Activated naive CD8-positive, alpha-beta T cell treated with anti-CD3 and anti-CD28 coated beads, Interleukin-2, amount 10 ng/mL, durations not matched to agents 7 days and 5 days (primary cell): Measurements from ENCODE around the gene MIGA2. TPM values are rescaled to one million over a fixed set of nuclear protein-coding genes. Genes with fewer than 3 reads are reported as not detected.
"Not testable (repeated sequence)": the region's sequence is repeated elsewhere in the genome, so short reads cannot be mapped to it uniquely, and the experiment has no call there.

ENCODE experiments used
- ATAC-seq: fragments of 150-1000 bp; cut with Tn5 transposase; one replicate; pipeline ENCODE4 v1.10.0; 2021; ENCODE audit warnings: low read depth, moderate library complexity
- POLR2A ChIA-PET: fragments of 350-600 bp; sonication (Branson Sonifier 250); formaldehyde crosslinking; loops from one replicate; lab custom pipeline; 2021; ENCODE audit warnings: antibody characterized with exemption; lab: Charles Lee
- DNase-seq: peaks from one replicate; pipeline ENCODE4 v3.0.0; 2021
- H3K27ac Mint-ChIP-seq: one replicate; pipeline ENCODE4 v1.8.0; 2022; ENCODE audit warnings: mild to moderate bottlenecking, mixed read lengths
- H3K27me3 Mint-ChIP-seq: one replicate; pipeline ENCODE4 v1.8.0; 2022; ENCODE audit warnings: mild to moderate bottlenecking, moderate library complexity, mixed read lengths
- H3K36me3 Mint-ChIP-seq: one replicate; pipeline ENCODE4 v1.8.0; 2021; ENCODE audit warnings: mild to moderate bottlenecking, mixed read lengths
- H3K4me1 Mint-ChIP-seq: one replicate; pipeline ENCODE4 v1.8.0; 2021; ENCODE audit warnings: mixed read lengths
- H3K4me3 Mint-ChIP-seq: one replicate; pipeline ENCODE4 v1.8.0; 2022; ENCODE audit warnings: mild to moderate bottlenecking, moderate library complexity, mixed read lengths
- H3K9me3 Mint-ChIP-seq: one replicate; pipeline ENCODE4 v1.8.0; 2021; ENCODE audit warnings: mixed read lengths
- total RNA-seq, 2 experiments: library from RNA; stranded (reverse); gene quantifications; one replicate each; pipeline ENCODE4 v1.2.3, GENCODE V29; 2021

MIGA2 gene
- total RNA-seq, 2 experiments from 2014 or later, result 62.1 to 66.0 TPM

DNA sequence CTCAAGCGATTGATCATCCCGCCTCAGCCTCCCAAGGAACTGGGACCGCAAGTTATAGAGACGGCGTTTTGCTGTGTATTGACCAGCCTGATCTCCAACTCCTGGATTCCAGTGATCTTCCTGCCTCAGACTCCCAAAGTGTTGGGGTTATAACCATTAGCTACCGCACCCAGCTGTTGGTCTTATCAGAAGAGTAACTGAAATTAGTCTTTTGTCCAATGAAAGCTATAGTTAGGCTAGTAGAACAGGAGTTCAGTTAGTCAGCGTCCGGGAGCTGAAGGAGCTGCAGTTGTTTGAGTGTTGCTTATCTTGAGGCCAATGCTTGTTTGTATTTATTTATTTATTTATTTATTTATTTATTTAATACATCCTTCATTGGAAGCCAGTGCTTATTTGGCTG is 3.2 kb upstream of the MIGA2 start:
- H3K27ac Mint-ChIP-seq, result no peak overlapping the region
- DNase-seq, result no peak
- POLR2A ChIA-PET, result no interaction called here
- no peaks in the 10 kb centered on the region for H3K36me3 Mint-ChIP-seq
- H3K4me3 Mint-ChIP-seq, result no peak overlapping the region
- no peak for ATAC-seq
- no peaks in the 10 kb centered on the region for H3K9me3 Mint-ChIP-seq
- peaks cover 15% of the 10 kb centered on the region for H3K4me1 Mint-ChIP-seq
- no peaks in the 10 kb centered on the region for H3K27me3 Mint-ChIP-seq

- POLR2A ChIA-PET, result interaction anchor here (1.0 to 1.7 kb wide), 8 partner anchors 8 to 206 kb away, joined by 3 to 10 read pairs (median 4); partner anchors contain the start of genes SH3GLB2 and SPOUT1
Measured at GRCh38 chr9:129035838-129036237, 588 bp upstream of the MIGA2 start.

GRCh38 chr9:129036923-129037766 is 719 bp downstream of the MIGA2 start:
- H3K27me3 Mint-ChIP-seq, result no peaks in the 10 kb centered on the region
- peaks cover 17% of the 10 kb centered on the region for H3K4me1 Mint-ChIP-seq
- no peaks in the 10 kb centered on the region for H3K9me3 Mint-ChIP-seq
- POLR2A ChIA-PET, result interaction anchor here (0.6 to 1.7 kb wide), 9 partner anchors 9 to 757 kb away, joined by 3 to 10 read pairs (median 4); partner anchors contain the start of genes SH3GLB2 and SPOUT1
- ATAC-seq, result no peak
- no peak for DNase-seq
- peak overlapping the region; percentile 68 for H3K27ac Mint-ChIP-seq
- H3K4me3 Mint-ChIP-seq, result peak overlapping the region; percentile 95
- peaks cover 2% of the 10 kb centered on the region for H3K36me3 Mint-ChIP-seq

More at GRCh38 chr9:129035838-129036237, 588 bp upstream of the MIGA2 start:
- DNase-seq, H3K9me3 Mint-ChIP-seq, H3K36me3 Mint-ChIP-seq, H3K27me3 Mint-ChIP-seq: not testable (repeated sequence)
- peaks cover 17% of the 10 kb centered on the region for H3K4me1 Mint-ChIP-seq
- H3K4me3 Mint-ChIP-seq, result peak overlapping the region; percentile 95
- peak; percentile 12 for ATAC-seq
- peak overlapping the region; percentile 68 for H3K27ac Mint-ChIP-seq

- H3K27ac Mint-ChIP-seq, result peak overlapping the region; percentile 30
Measured at GRCh38 chr9:129037767-129038098, 1.3 kb downstream of the MIGA2 start.

GRCh38 chr9:129038109-129038852 is 1.9 kb downstream of the MIGA2 start:
- ATAC-seq, result no peak
- H3K4me1 Mint-ChIP-seq, result peaks cover 17% of the 10 kb centered on the region
- H3K27me3 Mint-ChIP-seq, result no peaks in the 10 kb centered on the region
- no peaks in the 10 kb centered on the region for H3K9me3 Mint-ChIP-seq
- H3K36me3 Mint-ChIP-seq, result peaks cover 6% of the 10 kb centered on the region
- DNase-seq, result no peak
- peak overlapping the region; percentile 30 for H3K27ac Mint-ChIP-seq
- POLR2A ChIA-PET, result interaction anchor here (1.1 kb wide), 2 partner anchors 10 to 30 kb away, joined by 3 to 5 read pairs; partner anchors contain the start of gene SH3GLB2
- peak overlapping the region; percentile 95 for H3K4me3 Mint-ChIP-seq

More at GRCh38 chr9:129037767-129038098, 1.3 kb downstream of the MIGA2 start:
- peaks cover 5% of the 10 kb centered on the region for H3K36me3 Mint-ChIP-seq
- POLR2A ChIA-PET, result interaction anchor here (1.1 kb wide), 2 partner anchors 10 to 31 kb away, joined by 3 to 5 read pairs; partner anchors contain the start of gene SH3GLB2
- H3K4me3 Mint-ChIP-seq, result peak overlapping the region; percentile 95
- H3K9me3 Mint-ChIP-seq, result no peaks in the 10 kb centered on the region
- no peak for DNase-seq
- no peak for ATAC-seq
- no peaks in the 10 kb centered on the region for H3K27me3 Mint-ChIP-seq
- H3K4me1 Mint-ChIP-seq, result peaks cover 17% of the 10 kb centered on the region

GRCh38 chr9:129040113-129040643 is 3.8 kb downstream of the MIGA2 start:
- peaks cover 9% of the 10 kb centered on the region for H3K36me3 Mint-ChIP-seq
- no peaks in the 10 kb centered on the region for H3K9me3 Mint-ChIP-seq
- H3K4me3 Mint-ChIP-seq, result no peak overlapping the region
- POLR2A ChIA-PET, result no interaction called here
- no peak for DNase-seq
- ATAC-seq, result no peak
- no peak overlapping the region for H3K27ac Mint-ChIP-seq
- no peaks in the 10 kb centered on the region for H3K27me3 Mint-ChIP-seq
- H3K4me1 Mint-ChIP-seq, result peaks cover 17% of the 10 kb centered on the region

DNA sequence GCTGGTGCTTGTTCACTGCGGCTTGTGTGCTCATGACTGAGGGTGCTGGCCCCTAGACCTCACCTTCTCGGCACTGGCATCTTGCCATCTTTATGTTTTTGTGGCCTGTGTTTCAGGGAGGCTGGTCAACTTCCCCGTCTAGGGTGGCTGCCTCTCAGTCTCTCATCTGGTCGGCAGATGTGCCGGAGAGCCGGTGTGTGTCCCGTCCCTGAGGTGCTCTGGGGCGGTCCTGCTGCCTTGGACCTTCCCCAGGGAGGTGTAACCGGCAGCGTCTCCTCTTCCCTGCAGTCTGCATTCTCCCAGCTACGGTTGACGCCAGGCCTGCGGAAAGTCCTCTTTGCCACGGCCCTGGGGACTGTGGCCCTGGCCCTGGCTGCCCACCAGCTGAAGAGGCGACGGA is 5.6 kb downstream of the MIGA2 start:
- H3K4me3 Mint-ChIP-seq, result no peak overlapping the region
- no peaks in the 10 kb centered on the region for H3K27me3 Mint-ChIP-seq
- no peak for ATAC-seq
- DNase-seq, result no peak
- H3K27ac Mint-ChIP-seq, result no peak overlapping the region
- POLR2A ChIA-PET, result no interaction called here
- H3K4me1 Mint-ChIP-seq, result peaks cover 12% of the 10 kb centered on the region
- no peaks in the 10 kb centered on the region for H3K9me3 Mint-ChIP-seq
- H3K36me3 Mint-ChIP-seq, result peaks cover 9% of the 10 kb centered on the region

- no peak overlapping the region for H3K27ac Mint-ChIP-seq
- H3K9me3 Mint-ChIP-seq, result no peaks in the 10 kb centered on the region
- DNase-seq (no peak), ATAC-seq (no peak)
- POLR2A ChIA-PET, result no interaction called here
- peaks cover 6% of the 10 kb centered on the region for H3K36me3 Mint-ChIP-seq
- H3K4me1 Mint-ChIP-seq, result no peaks in the 10 kb centered on the region
- H3K4me3 Mint-ChIP-seq, result no peak overlapping the region
- no peaks in the 10 kb centered on the region for H3K27me3 Mint-ChIP-seq
Measured at GRCh38 chr9:129052592-129052991, 16.2 kb downstream of the MIGA2 start.

GRCh38 chr9:129053020-129053419 is 16.6 kb downstream of the MIGA2 start:
- POLR2A ChIA-PET, result no interaction called here
- no peaks in the 10 kb centered on the region for H3K9me3 Mint-ChIP-seq
- peaks cover 6% of the 10 kb centered on the region for H3K36me3 Mint-ChIP-seq
- no peak for DNase-seq
- no peaks in the 10 kb centered on the region for H3K27me3 Mint-ChIP-seq
- ATAC-seq, result no peak
- no peak overlapping the region for H3K27ac Mint-ChIP-seq
- no peak overlapping the region for H3K4me3 Mint-ChIP-seq
- H3K4me1 Mint-ChIP-seq, result no peaks in the 10 kb centered on the region

GRCh38 chr9:129054163-129054851 is 17.9 kb downstream of the MIGA2 start:
- ATAC-seq, result no peak

GRCh38 chr9:129058965-129059795 is 22.8 kb downstream of the MIGA2 start:
- H3K4me3 Mint-ChIP-seq, result no peak overlapping the region
- H3K9me3 Mint-ChIP-seq, result no peaks in the 10 kb centered on the region
- H3K27ac Mint-ChIP-seq, result no peak overlapping the region
- ATAC-seq (no peak), DNase-seq (no peak)
- H3K36me3 Mint-ChIP-seq, result peaks cover 10% of the 10 kb centered on the region
- H3K27me3 Mint-ChIP-seq, result no peaks in the 10 kb centered on the region
- H3K4me1 Mint-ChIP-seq, result no peaks in the 10 kb centered on the region
- POLR2A ChIA-PET, result no interaction called here

More at GRCh38 chr9:129054163-129054851, 17.9 kb downstream of the MIGA2 start:
- no peak overlapping the region for H3K4me3 Mint-ChIP-seq
- no peak for DNase-seq
- H3K27me3 Mint-ChIP-seq, result no peaks in the 10 kb centered on the region
- no peak overlapping the region for H3K27ac Mint-ChIP-seq
- H3K36me3 Mint-ChIP-seq, result peaks cover 6% of the 10 kb centered on the region
- H3K4me1 Mint-ChIP-seq, result no peaks in the 10 kb centered on the region
- H3K9me3 Mint-ChIP-seq, result no peaks in the 10 kb centered on the region
- POLR2A ChIA-PET, result no interaction called here
